VCaP (cell line): ENCODE data around the gene ARL9.
A peak's percentile ranks its signal among the peaks of the same experiment; 100 is the strongest.

Experiments used
- H3K27ac ChIP-seq: fragments of 450-650 bp; 2 replicates; pipeline ENCODE4 v1.5.1; 2017
- TF ChIP-seq, protein P1 (sequence below): fragments of 450-650 bp; conservative IDR thresholded peaks from 2 replicates; pipeline ENCODE4 v1.5.1; 2017; ENCODE audit warnings: mild to moderate bottlenecking, moderate library complexity

ARL9 gene

DNA sequence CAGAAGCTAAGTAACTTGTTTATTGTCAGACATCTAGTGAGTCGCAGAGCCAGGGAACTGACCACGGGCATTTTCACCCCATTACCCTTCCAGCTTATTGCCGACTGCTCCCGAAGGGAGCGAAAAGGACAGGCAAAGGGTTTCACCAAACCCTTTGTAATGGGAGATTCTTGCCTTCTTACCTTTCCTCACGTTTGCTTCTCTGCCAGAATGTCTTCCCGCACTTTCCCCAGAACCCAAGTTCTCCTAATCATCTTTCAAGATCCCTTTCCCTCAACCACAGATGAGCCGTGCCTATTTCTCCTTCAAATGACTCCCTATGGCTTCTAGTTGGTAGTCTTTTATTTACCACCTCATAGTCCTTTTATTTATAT is 38.7 kb upstream of the ARL9 start:
- TF ChIP-seq, protein P1, sequence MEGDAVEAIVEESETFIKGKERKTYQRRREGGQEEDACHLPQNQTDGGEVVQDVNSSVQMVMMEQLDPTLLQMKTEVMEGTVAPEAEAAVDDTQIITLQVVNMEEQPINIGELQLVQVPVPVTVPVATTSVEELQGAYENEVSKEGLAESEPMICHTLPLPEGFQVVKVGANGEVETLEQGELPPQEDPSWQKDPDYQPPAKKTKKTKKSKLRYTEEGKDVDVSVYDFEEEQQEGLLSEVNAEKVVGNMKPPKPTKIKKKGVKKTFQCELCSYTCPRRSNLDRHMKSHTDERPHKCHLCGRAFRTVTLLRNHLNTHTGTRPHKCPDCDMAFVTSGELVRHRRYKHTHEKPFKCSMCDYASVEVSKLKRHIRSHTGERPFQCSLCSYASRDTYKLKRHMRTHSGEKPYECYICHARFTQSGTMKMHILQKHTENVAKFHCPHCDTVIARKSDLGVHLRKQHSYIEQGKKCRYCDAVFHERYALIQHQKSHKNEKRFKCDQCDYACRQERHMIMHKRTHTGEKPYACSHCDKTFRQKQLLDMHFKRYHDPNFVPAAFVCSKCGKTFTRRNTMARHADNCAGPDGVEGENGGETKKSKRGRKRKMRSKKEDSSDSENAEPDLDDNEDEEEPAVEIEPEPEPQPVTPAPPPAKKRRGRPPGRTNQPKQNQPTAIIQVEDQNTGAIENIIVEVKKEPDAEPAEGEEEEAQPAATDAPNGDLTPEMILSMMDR, result no peak
- H3K27ac ChIP-seq, result peak overlapping the region; percentile 96

DNA sequence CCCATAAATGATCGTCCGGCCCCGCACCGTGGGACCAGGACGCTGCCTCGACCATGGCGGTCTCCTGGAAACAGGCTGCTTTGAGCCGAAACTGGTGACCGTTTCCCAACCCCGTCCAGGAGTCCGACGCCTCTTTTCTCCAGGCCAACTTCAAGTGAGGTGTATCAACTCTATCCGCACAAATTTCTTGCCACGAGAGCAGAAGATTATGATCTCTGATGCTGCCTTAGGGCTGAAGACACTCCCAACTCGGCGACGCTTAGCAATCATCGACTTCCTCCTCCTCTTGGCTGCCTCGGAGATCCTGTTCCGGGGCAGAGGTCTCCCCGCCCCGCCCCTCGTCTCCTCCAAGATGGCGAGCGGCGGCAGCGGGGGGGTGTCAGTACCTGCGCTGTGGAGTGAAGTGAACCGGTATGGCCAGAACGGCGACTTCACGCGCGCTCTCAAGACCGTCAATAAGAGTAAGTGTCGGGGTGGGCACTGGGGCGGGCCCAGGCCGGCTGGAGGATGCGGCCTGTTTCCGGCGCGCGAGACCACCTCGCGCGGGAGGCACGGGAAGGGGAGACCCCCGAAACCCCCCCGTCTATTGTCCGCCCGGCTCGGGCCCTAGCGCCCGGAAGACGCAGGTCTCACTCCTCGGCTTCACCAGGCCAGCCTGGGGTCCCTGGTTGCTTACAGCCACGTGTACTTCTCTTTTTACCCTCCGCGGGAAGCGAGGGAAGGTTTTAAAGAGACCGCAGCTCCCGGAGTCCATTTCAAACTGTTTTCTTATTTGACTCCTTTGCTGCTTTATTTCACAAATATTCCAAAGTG is 38.1 kb upstream of the ARL9 start, which contains the start of gene SRP72:
TSS of gene SRP72 (plus strand) at position 334 of the 813 bp plus-strand sequence. CDS start at position 353, 19 bp downstream.
- peak within 1 kb of the TSS; percentile 96 for H3K27ac ChIP-seq

DNA sequence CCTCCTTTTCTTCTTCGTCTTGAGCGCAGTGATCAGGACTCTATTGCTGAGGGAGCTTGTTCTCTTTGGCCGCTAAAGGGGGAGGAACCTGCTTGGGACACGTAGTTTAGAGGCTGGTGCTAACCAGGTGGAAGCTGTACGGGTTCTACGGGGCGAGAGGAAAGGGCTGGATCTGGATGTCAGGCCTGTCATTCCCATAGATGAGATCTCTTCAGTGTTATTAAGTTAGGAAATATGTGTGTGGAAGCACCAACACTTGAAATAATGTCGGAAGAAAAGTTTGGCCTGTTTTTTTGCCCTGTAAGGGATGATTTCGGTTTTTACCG is 37.5 kb upstream of the ARL9 start:
- TF ChIP-seq, protein P1, result no peak

More for the DNA sequence above, 38.1 kb upstream of the ARL9 start, which contains the start of gene SRP72:
- TF ChIP-seq, protein P1, result no peak

DNA sequence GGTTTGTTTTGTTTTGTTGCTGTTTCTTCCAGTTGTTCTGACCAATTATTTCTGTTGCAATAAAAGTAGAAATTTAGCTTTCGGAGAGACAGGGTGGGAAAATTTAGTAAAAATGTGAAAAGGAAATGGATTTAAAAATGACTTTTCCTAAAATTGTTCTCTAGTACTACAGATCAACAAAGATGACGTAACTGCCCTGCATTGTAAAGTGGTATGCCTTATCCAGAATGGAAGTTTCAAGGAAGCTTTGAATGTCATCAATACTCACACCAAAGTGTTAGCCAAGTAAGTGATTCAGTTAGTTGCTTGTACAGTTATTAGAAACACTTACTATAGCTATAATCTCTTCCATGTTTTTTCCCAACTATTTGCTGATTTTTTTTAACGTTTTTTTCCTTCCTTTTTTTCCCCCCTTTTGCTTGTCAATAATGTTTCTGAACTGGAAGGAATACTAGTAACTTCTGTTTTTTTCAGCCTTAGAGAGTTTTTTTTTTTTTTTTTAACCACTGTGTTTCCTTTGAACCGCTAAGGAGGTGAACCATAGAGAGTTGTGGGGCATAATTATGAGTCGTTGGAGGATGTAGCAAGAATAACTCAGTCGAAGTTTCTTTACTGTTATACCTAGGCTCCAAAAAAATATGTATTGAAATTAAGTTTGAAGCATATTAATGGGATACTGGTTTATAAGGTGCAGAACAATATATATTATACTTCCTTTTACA is 35.9 kb upstream of the ARL9 start:
- peak overlapping the region; percentile 96; the same call in 1 of the 2 replicates for H3K27ac ChIP-seq
- TF ChIP-seq, protein P1, result no peak

More for the DNA sequence above, 37.5 kb upstream of the ARL9 start:
- H3K27ac ChIP-seq, result peak overlapping the region; percentile 96

DNA sequence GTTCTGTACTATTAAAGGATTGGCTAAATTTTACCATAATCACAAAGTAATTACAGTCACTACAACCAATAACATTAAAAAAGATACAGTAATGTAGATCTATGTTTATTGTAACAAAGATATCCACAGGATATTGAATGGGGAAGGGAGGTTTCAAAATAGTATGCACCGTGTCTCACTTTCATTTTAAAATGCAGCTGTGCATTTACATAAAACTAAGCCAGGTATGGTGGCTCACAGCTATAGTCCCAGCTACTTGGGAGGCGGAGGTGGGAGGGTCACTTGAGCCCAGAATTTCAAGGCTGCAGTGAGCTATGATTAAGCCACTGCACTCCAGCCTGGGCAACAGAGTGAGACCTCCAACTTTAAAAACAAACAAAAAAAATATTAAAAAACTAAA is 29.7 kb upstream of the ARL9 start:
- no peak overlapping the region for H3K27ac ChIP-seq
- TF ChIP-seq, protein P1, result no peak

DNA sequence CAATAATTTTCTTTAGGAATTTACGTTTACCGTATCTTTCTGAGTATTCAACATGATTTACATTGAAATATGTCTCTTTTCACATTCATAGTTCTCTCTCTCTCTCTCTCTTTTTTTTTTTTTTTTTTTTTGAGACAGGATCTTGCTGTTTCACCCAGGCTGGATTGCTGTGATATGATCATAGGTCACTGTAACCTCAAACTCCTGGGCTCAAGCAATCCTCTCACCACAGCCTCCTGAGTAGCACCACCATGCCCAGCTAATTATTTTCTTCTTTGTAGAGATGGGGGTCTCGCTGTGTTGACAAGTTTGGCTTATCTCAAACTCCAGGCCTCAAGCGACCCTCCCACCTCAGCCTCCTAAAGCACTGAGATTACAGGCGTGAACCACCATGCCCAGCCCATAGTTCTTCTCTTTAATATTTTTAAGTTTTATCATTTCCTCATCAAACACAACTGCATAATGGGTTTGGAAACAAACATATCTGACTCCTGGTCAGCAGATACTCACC is 28.3 kb upstream of the ARL9 start:
- TF ChIP-seq, protein P1, result no peak
- H3K27ac ChIP-seq, result no peak overlapping the region

DNA sequence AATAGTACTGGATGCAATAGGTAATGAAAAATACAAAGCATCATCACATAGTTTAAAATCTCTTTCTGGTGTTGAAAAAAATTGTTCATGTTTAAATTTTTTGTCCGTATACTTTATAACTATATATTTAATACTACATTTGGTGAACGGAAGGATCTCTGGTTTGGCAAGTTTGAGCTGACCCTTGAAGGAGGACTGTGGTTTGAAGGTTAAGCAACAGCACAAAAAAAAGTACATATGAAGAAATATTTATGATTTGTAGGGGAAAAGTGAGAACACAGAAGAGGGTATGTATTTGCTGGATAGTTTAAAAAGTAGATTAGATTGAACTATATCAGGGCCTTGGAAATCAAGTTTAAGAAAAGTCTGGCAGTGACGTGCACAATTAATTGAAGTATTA is 24.9 kb upstream of the ARL9 start:
- TF ChIP-seq, protein P1, result no peak
- no peak overlapping the region for H3K27ac ChIP-seq
